ENCODE results near the gene KCNMA1.

- no peak for TF ChIP-seq POLR2A (IDR thresholded peaks at IDR 0.05)
- TF ChIP-seq CTCF (IDR thresholded peaks at IDR 0.05) = no peak
Measured at GRCh38 chr10:77349226-77349625, 288.4 kb downstream of the KCNMA1 start.
